ENCODE measurements around the gene BNIP1.

DNA sequence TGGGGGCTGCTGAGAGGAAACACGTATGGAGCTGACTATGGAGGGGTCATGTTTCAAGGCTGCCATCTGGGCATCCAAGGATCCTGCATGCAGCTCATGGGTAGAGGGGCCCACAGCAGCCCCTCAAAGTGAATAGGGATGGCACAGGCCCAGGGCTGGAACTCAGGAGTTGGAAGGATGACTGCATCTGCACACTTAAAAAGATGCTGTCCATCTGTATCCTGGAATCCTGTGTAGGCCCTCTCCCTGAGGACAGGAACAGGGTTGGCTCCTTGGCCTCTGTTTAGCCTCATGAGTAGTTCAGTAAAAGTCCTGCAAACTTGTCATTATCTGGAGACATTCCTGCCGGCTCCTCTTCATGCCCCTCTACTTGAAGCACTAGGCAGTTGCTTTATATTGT is 4.0 kb downstream of the BNIP1 start:
- TF ChIP-seq, protein P1, sequence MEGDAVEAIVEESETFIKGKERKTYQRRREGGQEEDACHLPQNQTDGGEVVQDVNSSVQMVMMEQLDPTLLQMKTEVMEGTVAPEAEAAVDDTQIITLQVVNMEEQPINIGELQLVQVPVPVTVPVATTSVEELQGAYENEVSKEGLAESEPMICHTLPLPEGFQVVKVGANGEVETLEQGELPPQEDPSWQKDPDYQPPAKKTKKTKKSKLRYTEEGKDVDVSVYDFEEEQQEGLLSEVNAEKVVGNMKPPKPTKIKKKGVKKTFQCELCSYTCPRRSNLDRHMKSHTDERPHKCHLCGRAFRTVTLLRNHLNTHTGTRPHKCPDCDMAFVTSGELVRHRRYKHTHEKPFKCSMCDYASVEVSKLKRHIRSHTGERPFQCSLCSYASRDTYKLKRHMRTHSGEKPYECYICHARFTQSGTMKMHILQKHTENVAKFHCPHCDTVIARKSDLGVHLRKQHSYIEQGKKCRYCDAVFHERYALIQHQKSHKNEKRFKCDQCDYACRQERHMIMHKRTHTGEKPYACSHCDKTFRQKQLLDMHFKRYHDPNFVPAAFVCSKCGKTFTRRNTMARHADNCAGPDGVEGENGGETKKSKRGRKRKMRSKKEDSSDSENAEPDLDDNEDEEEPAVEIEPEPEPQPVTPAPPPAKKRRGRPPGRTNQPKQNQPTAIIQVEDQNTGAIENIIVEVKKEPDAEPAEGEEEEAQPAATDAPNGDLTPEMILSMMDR (IDR thresholded peaks at IDR 0.05), result no peak
- no peak for TF ChIP-seq POLR2A (IDR thresholded peaks at IDR 0.05)
- no peak for TF ChIP-seq EP300 (IDR thresholded peaks at IDR 0.05)

Measured in sigmoid colon (tissue), 4 donors.